ENCODE results near the gene LSMEM2.
A peak's percentile ranks its signal among the peaks of the same experiment; 100 is the strongest.

The LSMEM2 gene

DNA sequence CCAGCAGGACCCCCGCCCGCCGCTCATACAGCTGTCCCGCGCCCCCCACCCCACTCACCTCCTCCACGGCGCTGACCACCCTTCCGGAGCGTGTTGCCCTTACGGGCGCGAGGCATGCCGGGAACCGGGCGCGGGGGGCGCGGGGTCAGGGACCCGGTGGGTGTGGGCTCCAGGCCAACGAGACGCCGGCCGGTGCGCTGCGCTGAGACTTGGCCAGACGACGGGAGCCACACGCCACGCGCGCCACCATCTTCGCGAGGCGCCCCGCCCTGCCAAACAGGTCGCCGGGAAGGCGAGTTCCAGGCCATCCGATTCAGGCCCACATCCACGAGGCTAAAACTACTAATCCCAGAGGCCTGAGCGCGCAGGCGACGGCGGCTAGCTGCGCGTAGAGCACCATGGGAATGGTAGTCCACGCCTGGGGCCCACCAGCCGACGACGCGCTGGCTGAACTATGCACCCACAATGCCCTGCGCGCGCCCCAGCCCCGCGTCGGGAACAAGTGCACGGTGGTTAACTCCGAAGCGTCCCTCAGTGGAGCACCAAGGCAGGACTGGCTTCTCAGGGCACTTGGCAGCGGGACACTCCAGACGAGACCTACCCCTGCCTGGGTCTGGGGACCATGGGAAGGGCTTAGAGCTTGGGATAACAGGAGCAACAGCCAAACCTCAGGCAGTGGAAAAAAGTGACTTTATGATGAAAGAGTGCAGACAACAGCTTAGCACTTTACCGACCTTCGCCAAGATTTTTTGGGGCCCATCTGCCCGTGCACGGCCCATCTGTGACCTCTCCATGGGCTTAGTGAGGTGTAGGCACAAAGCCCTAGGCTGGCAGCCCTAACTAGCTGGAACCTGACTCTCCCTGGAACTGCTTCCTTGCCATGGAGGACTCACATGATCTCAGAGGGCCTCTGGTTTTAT lies 13.5 kb downstream of the LSMEM2 start, which contains the start of gene IFRD2:
TSS of gene IFRD2 (minus strand) at position 271 of the 920 bp plus-strand sequence. CDS start at position 116, 155 bp downstream.
- TF ChIP-seq, protein P1, sequence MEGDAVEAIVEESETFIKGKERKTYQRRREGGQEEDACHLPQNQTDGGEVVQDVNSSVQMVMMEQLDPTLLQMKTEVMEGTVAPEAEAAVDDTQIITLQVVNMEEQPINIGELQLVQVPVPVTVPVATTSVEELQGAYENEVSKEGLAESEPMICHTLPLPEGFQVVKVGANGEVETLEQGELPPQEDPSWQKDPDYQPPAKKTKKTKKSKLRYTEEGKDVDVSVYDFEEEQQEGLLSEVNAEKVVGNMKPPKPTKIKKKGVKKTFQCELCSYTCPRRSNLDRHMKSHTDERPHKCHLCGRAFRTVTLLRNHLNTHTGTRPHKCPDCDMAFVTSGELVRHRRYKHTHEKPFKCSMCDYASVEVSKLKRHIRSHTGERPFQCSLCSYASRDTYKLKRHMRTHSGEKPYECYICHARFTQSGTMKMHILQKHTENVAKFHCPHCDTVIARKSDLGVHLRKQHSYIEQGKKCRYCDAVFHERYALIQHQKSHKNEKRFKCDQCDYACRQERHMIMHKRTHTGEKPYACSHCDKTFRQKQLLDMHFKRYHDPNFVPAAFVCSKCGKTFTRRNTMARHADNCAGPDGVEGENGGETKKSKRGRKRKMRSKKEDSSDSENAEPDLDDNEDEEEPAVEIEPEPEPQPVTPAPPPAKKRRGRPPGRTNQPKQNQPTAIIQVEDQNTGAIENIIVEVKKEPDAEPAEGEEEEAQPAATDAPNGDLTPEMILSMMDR (IDR thresholded peaks at IDR 0.05; ENCODE audit: low read depth, low read length): no peak

DNA sequence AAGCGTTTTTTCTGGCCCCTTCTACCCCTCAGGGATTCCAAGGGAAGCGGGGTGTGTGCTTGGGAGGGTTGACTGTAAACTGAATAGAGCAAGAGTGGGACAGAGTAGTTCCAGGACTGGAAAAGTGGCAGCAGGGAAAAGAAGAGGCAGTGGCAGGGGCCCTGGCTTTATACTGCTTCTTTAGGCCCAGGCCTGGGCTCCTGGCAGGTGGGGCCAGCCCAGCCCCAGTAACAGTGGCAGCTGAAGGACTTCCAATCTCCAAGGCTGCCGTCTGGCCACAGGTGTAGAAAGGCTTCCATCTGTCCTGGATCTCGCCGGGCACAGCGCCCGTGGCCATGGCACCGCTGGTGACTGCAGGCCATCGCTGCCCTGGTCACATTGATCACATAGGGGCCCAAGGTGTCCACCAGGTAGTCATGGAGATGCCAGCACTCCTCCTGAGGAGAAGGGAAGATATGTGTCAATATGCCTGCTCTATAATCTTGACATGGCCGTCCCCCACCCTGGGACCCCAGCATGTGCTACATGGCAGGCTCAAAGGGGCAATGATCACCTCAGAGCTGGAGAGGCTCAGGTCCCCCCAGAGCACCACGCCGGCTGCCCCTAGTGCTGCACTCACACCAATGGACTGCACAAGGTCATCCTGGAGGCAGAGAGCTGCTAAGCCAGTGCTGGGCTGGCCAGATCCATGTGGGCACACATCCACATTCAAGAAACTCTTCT lies 14.4 kb downstream of the LSMEM2 start:
- no peaks in the 10 kb centered on the region for H3K27me3 ChIP-seq (ENCODE audit: insufficient read depth, low read depth, severe bottlenecking)
- peaks cover 27% of the 10 kb centered on the region for H3K36me3 ChIP-seq
- H3K4me3 ChIP-seq (ENCODE audit: low read depth, low read length): peak overlapping the region; percentile 25
- TF ChIP-seq, protein P1 (IDR thresholded peaks at IDR 0.05; ENCODE audit: low read depth, low read length): no peak
- DNase-seq: no peak
- H3K27ac ChIP-seq: peak overlapping the region; percentile 64
- no peaks in the 10 kb centered on the region for H3K9me3 ChIP-seq (ENCODE audit: severe bottlenecking)

More for the DNA sequence above, 13.5 kb downstream of the LSMEM2 start, which contains the start of gene IFRD2:
- DNase-seq: peak; percentile 97
- H3K27me3 ChIP-seq (ENCODE audit: insufficient read depth, low read depth, severe bottlenecking): no peaks in the 10 kb centered on the region
- peaks cover 33% of the 10 kb centered on the region for H3K36me3 ChIP-seq
- no peaks in the 10 kb centered on the region for H3K9me3 ChIP-seq (ENCODE audit: severe bottlenecking)
- peak within 1 kb of the TSS; percentile 78 for H3K27ac ChIP-seq
- peak within 1 kb of the TSS; percentile 71 for H3K4me3 ChIP-seq (ENCODE audit: low read depth, low read length)

DNA sequence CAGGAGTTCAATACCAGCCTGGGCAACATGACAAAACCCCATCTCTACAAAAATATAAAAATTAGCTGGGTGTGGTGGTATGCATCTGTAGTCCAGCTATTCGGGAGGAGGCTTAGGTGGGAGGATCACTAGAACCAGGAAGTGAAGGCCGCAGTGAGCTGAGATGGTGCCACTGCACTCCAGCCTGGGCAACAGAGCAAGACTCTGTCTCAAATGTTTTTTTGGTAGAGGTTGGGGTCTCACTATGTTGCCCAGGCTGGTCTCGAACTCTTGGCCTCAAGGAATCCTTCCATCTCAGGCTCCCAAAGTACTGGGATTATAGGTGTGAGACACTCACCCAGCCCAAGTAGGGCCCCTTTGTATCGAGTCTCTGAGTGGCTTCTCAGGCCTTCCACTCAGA lies 15.2 kb downstream of the LSMEM2 start:
- no peaks in the 10 kb centered on the region for H3K27me3 ChIP-seq (ENCODE audit: insufficient read depth, low read depth, severe bottlenecking)

DNA sequence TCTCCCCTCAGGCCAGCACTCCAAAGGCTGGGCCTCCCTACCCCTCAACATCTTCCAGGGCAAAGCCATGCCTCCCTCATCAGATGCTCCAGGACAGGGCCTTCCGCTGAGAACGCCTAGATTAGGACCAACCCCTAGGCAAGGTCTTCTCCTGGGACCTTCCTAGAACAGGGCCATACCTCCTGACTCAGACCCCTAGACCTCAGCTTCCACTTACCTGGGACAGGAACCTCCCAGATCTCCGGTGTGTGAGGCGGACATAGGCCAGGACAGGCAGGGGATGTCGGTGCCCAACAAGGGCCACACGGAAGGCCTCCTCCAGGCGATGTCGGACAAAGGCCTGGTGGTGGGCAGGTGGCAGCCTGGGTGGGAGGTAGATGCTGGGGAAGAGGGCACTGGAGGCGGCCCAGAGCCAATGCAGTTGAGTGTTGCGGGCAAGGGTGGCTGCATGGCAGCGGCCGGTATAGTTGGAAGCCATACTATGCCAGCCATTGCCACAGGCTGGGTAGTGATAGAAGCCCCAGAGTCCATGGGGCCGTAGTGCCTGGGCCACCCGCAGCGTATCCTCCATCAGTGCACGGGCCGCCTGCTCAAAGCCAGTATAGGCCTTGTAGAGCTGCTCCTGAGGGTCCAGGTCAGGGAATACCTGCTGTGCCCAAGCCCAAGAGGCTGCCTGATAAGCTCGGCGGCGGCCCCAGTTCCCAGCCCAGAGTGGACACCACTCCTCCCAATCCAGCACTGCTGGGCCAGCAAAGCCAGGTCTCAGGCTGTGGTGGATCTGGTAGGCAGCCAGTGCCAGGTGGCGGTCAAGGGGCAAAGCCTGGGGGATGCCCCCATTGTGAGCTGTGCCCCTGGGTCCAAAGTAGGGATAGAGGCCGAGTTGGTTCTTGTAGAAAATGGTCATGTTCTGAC lies 15.9 kb downstream of the LSMEM2 start:
- H3K36me3 ChIP-seq: peaks cover 12% of the 10 kb centered on the region
- TF ChIP-seq, protein P1 (IDR thresholded peaks at IDR 0.05; ENCODE audit: low read depth, low read length): no peak
- DNase-seq: no peak
- H3K27me3 ChIP-seq (ENCODE audit: insufficient read depth, low read depth, severe bottlenecking): no peaks in the 10 kb centered on the region
- no peak overlapping the region for H3K4me3 ChIP-seq (ENCODE audit: low read depth, low read length)
- no peaks in the 10 kb centered on the region for H3K9me3 ChIP-seq (ENCODE audit: severe bottlenecking)
- H3K27ac ChIP-seq: no peak overlapping the region

More for the DNA sequence above, 15.2 kb downstream of the LSMEM2 start:
- TF ChIP-seq, protein P1 (IDR thresholded peaks at IDR 0.05; ENCODE audit: low read depth, low read length): no peak
- Histone ChIP-seq H3K36me3 (peaks cover 19% of the 10 kb centered on the region), H3K4me3 (ENCODE audit: low read depth, low read length) (no peak overlapping the region), H3K9me3 (ENCODE audit: severe bottlenecking) (no peaks in the 10 kb centered on the region), H3K27ac (no peak overlapping the region)
- no peak for DNase-seq

Measured in WERI-Rb-1 (cell line).